ENCODE measurements around the gene TMSB4X. TPM values are rescaled to one million over a fixed set of nuclear protein-coding genes. Genes with fewer than 3 reads are reported as not detected.

The TMSB4X gene
- total RNA-seq, 1 donor from 2014 or later = 2,924 TPM

DNA sequence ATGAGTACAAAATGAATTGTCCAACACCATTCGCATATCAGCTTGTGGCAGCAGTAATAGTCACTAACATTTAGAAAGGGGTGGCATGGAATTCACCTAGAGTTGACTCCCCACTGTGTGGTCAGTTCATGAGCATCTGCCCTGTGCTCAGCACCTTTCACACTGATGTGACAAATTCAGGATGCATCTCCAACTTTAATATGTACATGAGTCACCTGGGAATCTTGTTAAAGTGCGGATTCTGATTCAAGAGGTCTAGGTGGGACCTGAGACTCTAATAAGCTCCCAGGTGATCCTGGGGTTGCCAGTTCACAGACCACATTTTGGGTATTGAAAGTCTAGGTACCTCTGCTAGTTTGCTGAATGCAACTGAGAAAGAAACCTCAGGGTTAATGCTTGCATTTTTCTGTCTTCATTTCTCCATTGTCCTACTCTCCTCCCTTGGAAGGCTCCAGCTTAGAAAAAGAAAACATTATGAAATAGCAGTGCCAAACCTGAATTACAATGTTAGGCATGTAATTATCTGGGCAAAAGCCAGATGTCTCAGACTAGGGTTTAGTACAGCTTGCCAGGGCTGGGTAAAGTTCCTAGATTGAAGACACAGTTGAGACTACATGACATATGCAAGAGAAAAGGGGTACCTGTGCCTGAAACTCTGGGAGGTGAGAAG lies 32.7 kb downstream of the TMSB4X start:
- peak overlapping the region; percentile 69 for H3K27ac Mint-ChIP-seq (ENCODE audit: unreplicated experiment)
- H3K9me3 Mint-ChIP-seq (ENCODE audit: unreplicated experiment) = peaks cover 7% of the 10 kb centered on the region
- no peaks in the 10 kb centered on the region for H3K27me3 Mint-ChIP-seq (ENCODE audit: unreplicated experiment)
- no peak overlapping the region for H3K4me3 Mint-ChIP-seq (ENCODE audit: unreplicated experiment)
- peaks cover 42% of the 10 kb centered on the region for H3K4me1 Mint-ChIP-seq (ENCODE audit: unreplicated experiment)
- no peak for DNase-seq (ENCODE audit: extremely low spot score, unreplicated experiment)
- no peaks in the 10 kb centered on the region for H3K36me3 Mint-ChIP-seq (ENCODE audit: unreplicated experiment)
- TF ChIP-seq, protein P1, sequence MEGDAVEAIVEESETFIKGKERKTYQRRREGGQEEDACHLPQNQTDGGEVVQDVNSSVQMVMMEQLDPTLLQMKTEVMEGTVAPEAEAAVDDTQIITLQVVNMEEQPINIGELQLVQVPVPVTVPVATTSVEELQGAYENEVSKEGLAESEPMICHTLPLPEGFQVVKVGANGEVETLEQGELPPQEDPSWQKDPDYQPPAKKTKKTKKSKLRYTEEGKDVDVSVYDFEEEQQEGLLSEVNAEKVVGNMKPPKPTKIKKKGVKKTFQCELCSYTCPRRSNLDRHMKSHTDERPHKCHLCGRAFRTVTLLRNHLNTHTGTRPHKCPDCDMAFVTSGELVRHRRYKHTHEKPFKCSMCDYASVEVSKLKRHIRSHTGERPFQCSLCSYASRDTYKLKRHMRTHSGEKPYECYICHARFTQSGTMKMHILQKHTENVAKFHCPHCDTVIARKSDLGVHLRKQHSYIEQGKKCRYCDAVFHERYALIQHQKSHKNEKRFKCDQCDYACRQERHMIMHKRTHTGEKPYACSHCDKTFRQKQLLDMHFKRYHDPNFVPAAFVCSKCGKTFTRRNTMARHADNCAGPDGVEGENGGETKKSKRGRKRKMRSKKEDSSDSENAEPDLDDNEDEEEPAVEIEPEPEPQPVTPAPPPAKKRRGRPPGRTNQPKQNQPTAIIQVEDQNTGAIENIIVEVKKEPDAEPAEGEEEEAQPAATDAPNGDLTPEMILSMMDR (IDR thresholded peaks at IDR 0.05) = peak; percentile 12

DNA sequence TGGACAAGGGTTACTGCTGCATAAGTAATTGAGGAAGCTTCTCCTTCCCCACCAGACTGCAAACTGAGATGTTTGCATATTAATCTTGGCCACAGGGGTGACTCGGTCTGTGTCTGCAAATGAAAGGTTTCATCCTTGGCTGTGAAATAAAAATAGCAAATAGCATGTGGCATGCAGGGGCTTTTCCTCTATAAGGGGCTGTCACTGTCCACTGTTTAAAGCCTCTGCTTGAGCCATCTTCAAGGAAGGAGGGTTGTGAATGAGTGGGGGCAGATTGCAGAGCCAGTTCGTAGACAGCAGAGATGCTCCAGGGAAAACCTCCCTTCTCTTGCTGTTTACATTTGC lies 33.3 kb downstream of the TMSB4X start:
- no peak for DNase-seq (ENCODE audit: extremely low spot score, unreplicated experiment)
- Mint-ChIP-seq H3K4me3 (ENCODE audit: unreplicated experiment) (no peak overlapping the region), H3K27me3 (ENCODE audit: unreplicated experiment) (no peaks in the 10 kb centered on the region), H3K36me3 (ENCODE audit: unreplicated experiment) (no peaks in the 10 kb centered on the region), H3K9me3 (ENCODE audit: unreplicated experiment) (peaks cover 7% of the 10 kb centered on the region), H3K27ac (ENCODE audit: unreplicated experiment) (peak overlapping the region; percentile 69), H3K4me1 (ENCODE audit: unreplicated experiment) (peaks cover 42% of the 10 kb centered on the region)
- TF ChIP-seq, protein P1 (IDR thresholded peaks at IDR 0.05) = no peak

DNA sequence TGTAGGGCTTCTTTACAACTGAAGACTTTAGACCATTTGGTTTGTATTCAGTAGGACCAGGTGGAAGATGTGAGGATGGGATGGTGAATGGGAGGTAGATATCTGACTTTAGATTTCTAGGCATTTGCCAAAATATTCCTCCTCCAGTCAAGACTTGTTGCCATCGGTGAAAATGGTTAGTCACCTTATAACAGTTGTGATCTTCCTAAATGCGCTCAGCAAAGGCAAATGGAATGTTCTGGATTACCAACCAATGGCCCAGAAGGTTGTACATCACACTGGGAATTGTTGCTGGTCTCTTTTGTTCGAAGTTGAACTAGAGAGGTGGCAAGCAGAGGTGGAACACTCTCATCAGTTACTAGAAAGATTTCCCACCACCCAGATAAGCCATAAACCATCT lies 33.9 kb downstream of the TMSB4X start:
- Mint-ChIP-seq H3K9me3 (ENCODE audit: unreplicated experiment) (peaks cover 7% of the 10 kb centered on the region), H3K4me3 (ENCODE audit: unreplicated experiment) (no peak overlapping the region), H3K27ac (ENCODE audit: unreplicated experiment) (no peak overlapping the region), H3K36me3 (ENCODE audit: unreplicated experiment) (no peaks in the 10 kb centered on the region), H3K4me1 (ENCODE audit: unreplicated experiment) (peaks cover 48% of the 10 kb centered on the region), H3K27me3 (ENCODE audit: unreplicated experiment) (no peaks in the 10 kb centered on the region)
- TF ChIP-seq, protein P1 (IDR thresholded peaks at IDR 0.05) = no peak
- no peak for DNase-seq (ENCODE audit: extremely low spot score, unreplicated experiment)

DNA sequence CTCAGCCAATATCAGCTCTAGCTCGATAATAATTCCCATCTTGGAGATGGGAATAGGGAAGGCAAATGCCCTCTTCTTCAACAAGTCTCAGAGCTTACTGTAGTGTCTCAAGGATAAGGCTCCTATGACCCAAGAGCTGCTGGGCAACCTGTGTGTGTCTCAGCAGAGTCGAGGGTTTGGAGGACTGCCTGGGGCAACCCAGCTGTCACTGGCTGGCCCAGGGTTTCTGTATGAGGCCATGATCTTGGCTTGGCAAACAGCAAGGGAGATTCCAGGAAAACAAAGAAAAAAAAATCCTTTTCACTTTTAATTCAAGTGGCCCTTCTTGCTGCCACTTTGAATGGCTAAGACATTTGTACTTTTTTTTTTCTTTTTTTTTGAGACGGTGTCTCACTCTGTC lies 34.4 kb downstream of the TMSB4X start:
- no peaks in the 10 kb centered on the region for H3K36me3 Mint-ChIP-seq (ENCODE audit: unreplicated experiment)
- H3K9me3 Mint-ChIP-seq (ENCODE audit: unreplicated experiment) = peaks cover 7% of the 10 kb centered on the region
- no peak for DNase-seq (ENCODE audit: extremely low spot score, unreplicated experiment)
- H3K4me1 Mint-ChIP-seq (ENCODE audit: unreplicated experiment) = peaks cover 49% of the 10 kb centered on the region
- TF ChIP-seq, protein P1 (IDR thresholded peaks at IDR 0.05) = no peak
- no peak overlapping the region for H3K27ac Mint-ChIP-seq (ENCODE audit: unreplicated experiment)
- H3K27me3 Mint-ChIP-seq (ENCODE audit: unreplicated experiment) = no peaks in the 10 kb centered on the region
- no peak overlapping the region for H3K4me3 Mint-ChIP-seq (ENCODE audit: unreplicated experiment)

DNA sequence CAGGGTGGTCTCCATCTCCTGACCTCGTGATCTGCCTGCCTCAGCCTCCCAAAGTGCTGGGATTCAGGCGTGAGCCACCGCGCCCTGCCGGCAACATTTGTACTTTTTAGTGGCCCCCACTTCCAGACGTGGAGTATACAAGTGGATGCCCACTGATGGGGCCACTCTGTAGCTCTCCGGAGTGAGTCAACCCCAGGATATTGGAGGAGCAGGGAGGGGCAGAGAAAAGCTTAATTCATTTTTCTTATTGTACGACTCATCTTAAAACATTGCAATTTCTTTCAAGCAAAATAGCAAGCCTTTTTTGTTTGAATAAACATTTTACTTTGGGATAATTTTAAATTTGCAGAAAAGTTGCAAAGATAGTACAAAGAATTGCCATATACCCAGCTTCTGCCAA lies 34.9 kb downstream of the TMSB4X start:
- Mint-ChIP-seq H3K27ac (ENCODE audit: unreplicated experiment) (no peak overlapping the region), H3K36me3 (ENCODE audit: unreplicated experiment) (no peaks in the 10 kb centered on the region), H3K4me3 (ENCODE audit: unreplicated experiment) (no peak overlapping the region), H3K27me3 (ENCODE audit: unreplicated experiment) (no peaks in the 10 kb centered on the region), H3K9me3 (ENCODE audit: unreplicated experiment) (peaks cover 7% of the 10 kb centered on the region), H3K4me1 (ENCODE audit: unreplicated experiment) (peaks cover 52% of the 10 kb centered on the region)
- TF ChIP-seq, protein P1 (IDR thresholded peaks at IDR 0.05) = no peak
- DNase-seq (ENCODE audit: extremely low spot score, unreplicated experiment) = no peak

Measured in osteocyte (in vitro differentiated cells).